AG10803 (cell line): Measurements from ENCODE around the gene STEAP1B.

Source experiments
- DNase-seq: peaks from one replicate; pipeline ENCODE4 v3.0.0; 2010; ENCODE audit warnings: low read depth
- H3K4me3 ChIP-seq: 2 replicates; pipeline ENCODE4 v1.5.1; 2011; ENCODE audit warnings: mild to moderate bottlenecking, low read length, control low read depth
- CTCF ChIP-seq: conservative IDR thresholded peaks from 2 replicates; pipeline ENCODE4 v1.5.1; 2011; ENCODE audit warnings: mild to moderate bottlenecking, low read length, control low read depth, inconsistent platforms

STEAP1B gene

DNA sequence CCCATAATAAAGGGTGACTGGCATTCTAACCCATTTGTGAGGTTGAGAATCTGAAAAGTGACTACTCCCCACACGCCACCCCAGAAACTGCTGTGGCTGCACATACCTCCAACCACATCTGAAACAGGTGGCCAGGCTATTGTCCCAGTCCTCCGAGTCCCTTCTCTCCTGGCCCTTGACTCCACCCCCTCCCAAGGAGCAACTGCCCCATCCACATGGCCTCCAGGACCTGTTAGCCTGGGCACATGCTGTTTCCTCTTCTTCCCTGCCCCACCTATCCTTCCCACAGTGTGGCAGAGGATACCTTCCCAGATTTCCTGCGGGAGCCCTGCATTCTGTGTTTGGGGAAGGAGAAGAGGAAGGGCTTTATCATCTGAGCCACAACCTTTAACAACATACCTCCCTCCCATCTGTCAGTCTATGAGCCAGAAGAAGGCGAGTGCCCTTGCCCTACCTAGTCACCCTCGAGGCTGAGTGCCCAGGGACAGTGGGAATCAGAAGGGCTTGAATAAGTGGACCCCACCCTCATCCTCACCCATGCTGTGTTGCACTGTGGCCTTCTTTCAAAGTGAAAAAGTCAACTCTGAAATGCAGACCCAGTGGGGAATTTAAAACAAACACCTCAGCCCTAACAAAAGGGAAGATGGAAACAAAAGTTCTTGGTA is 11.9 kb downstream of the STEAP1B start:
- TF ChIP-seq CTCF = no peak
- DNase-seq = no peak
- H3K4me3 ChIP-seq = no peak overlapping the region

DNA sequence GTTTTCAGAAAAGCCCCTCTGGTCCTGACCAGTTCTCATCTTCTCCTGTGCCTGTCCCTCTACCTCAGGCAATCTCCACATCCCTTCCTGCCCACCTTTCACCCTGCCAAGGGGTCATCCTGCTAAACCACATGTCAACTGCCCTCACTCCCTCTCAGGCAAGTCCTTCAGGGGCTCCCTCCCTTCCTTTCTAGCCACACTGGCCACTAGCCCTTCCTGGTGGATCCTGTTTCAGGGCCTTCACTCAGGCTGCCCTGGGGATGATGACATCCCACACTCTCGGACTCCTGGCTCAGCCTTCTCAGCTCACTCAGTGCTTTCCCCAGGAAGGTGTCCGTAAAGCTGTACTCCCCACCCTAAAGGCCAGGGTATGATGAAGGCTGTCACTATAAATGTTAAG is 13.4 kb downstream of the STEAP1B start:
- no peak for DNase-seq
- TF ChIP-seq CTCF = no peak
- H3K4me3 ChIP-seq = no peak overlapping the region

- H3K4me3 ChIP-seq = no peak overlapping the region
- peak; percentile 19 for DNase-seq
- TF ChIP-seq CTCF = no peak
Measured at GRCh38 chr7:22485189-22485588, 14.8 kb downstream of the STEAP1B start.

DNA sequence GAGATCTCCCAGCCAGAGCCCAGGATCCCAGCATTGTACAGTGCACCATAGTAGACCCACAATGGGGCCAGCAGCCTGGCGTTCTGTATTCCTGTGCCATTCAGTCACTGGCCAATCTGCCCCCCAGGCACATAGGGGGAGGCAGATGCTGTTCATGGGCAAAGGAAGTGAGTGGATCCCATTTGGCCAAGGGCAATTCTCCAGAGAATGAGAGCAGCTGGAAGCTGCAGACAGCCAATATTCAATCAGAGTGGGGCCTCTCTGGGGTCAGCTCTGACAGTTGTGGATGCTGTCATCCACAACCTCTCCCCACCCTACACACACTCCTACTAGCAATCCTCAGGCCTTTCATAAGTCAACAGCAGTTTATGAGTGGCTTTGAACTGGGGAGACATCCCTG is 17.5 kb downstream of the STEAP1B start:
- TF ChIP-seq CTCF = no peak
- DNase-seq = peak; percentile 12
- no peak overlapping the region for H3K4me3 ChIP-seq

- H3K4me3 ChIP-seq = no peak overlapping the region
- no peak for TF ChIP-seq CTCF
- DNase-seq = peak; percentile 84
Measured at GRCh38 chr7:22481726-22482125, 18.3 kb downstream of the STEAP1B start.

- DNase-seq = no peak
- no peak overlapping the region for H3K4me3 ChIP-seq
- no peak for TF ChIP-seq CTCF
Measured at GRCh38 chr7:22480523-22481075, 19.4 kb downstream of the STEAP1B start.

DNA sequence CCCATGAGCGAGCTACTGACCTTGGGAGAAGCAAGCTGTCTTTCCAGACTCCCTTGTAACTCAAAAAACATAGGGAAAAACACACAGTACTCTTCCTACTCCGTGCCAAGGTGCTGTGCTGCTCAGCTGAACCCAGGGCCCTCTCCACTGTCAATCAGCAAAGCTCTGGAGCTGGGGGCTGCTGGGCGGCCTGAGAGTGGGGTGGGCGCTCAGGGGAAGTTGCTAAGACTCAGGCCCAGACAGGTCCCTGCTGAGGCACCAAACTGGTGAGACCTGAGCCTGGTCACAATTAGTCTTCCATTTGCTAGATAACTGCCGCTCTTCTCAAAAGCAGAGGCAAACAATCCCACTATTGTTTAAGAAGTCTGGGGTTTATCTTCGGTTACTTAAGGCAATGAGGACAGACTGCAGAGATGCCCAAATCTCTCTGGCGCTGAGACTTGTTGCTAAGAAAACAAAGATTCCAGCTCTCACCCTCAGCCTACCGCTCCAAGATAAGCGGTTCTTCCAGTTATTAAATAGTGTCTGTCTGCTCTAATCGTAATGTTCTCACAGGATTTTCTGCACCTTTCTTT is 22.0 kb downstream of the STEAP1B start:
- TF ChIP-seq CTCF = no peak
- no peak for DNase-seq
- no peak overlapping the region for H3K4me3 ChIP-seq
